A673 (cell line): ENCODE measurements around the gene HOXA4. TPM values are rescaled to one million over a fixed set of nuclear protein-coding genes. Genes with fewer than 3 reads are reported as not detected.

Experiments
- BruUV-seq: library from RNA; stranded (reverse); fragments of 400-500 nt; replicated peaks from 2 replicates; lab custom pipeline; 2021; lab: Mats Ljungman, UMichigan
- CTCF ChIA-PET: fragments of 300-600 bp; sonication (Branson Sonifier 250); formaldehyde crosslinking; loops from one replicate; lab custom pipeline; 2022; ENCODE audit warnings: antibody characterized with exemption; lab: Charles Lee
- POLR2A ChIA-PET: fragments of 300-600 bp; sonication (Branson Sonifier 250); formaldehyde crosslinking; loops from one replicate; lab custom pipeline; 2022; ENCODE audit warnings: antibody characterized with exemption; ENCODE audit not compliant: low non-redundant PET; lab: Charles Lee
- DNase-seq: peaks from one replicate; pipeline ENCODE4 v3.0.0-alpha.2; 2015; ENCODE audit warnings: low spot score
- H3K27ac ChIP-seq: fragments of 200-600 bp; sonication (generic); 2 replicates; pipeline ENCODE4 v1.5.1; 2016; ENCODE audit warnings: mixed run types, low read depth, mild to moderate bottlenecking, mixed read lengths, antibody characterized with exemption, low read length; ENCODE audit not compliant: poor library complexity, severe bottlenecking
- H3K27me3 ChIP-seq: fragments of 200-600 bp; sonication (generic); replicated peaks from 2 replicates; pipeline ENCODE4 v1.6.1; 2017; ENCODE audit warnings: mixed run types, low read depth, mild to moderate bottlenecking, mixed read lengths, antibody characterized with exemption, low read length; ENCODE audit not compliant: insufficient read depth, poor library complexity
- H3K36me3 ChIP-seq: fragments of 200-600 bp; sonication (generic); 2 replicates; pipeline ENCODE4 v1.6.1; 2016; ENCODE audit warnings: mixed run types, mild to moderate bottlenecking, mixed read lengths, antibody characterized with exemption, low read length; ENCODE audit not compliant: insufficient read depth, poor library complexity, severe bottlenecking
- H3K4me1 ChIP-seq: fragments of 200-600 bp; sonication (generic); 2 replicates; pipeline ENCODE4 v1.6.1; 2017; ENCODE audit warnings: mixed run types, mild to moderate bottlenecking, mixed read lengths, antibody characterized with exemption, low read length; ENCODE audit not compliant: insufficient read depth, poor library complexity, severe bottlenecking
- H3K4me3 ChIP-seq: fragments of 200-600 bp; sonication (generic); 2 replicates; pipeline ENCODE4 v1.5.1; 2016; ENCODE audit warnings: low read depth, mixed run types, mild to moderate bottlenecking, mixed read lengths, low read length; ENCODE audit not compliant: poor library complexity, severe bottlenecking
- H3K9me3 ChIP-seq: fragments of 200-600 bp; sonication (generic); 2 replicates; pipeline ENCODE4 v1.6.1; 2016; ENCODE audit warnings: mixed run types, low read depth, mild to moderate bottlenecking, mixed read lengths, antibody characterized with exemption, low read length; ENCODE audit not compliant: poor library complexity, severe bottlenecking
- CTCF ChIP-seq: fragments of 300-800, 200-600 bp; sonication (generic); conservative IDR thresholded peaks from 2 replicates; pipeline ENCODE4 v1.5.1; 2017; ENCODE audit warnings: low read depth, mild to moderate bottlenecking, antibody characterized with exemption, low read length, moderate library complexity, mixed read lengths
- EZH2 ChIP-seq: fragments of 200-600 bp; sonication (generic); IDR thresholded peaks from 2 replicates; pipeline ENCODE4 v1.6.1; 2017; ENCODE audit warnings: borderline replicate concordance, low read depth, mild to moderate bottlenecking, mixed read lengths, antibody characterized with exemption, low read length; ENCODE audit not compliant: poor library complexity, severe bottlenecking
- intact Hi-C: fragments of 100-400 bp; cut with micrococcal nuclease; formaldehyde crosslinking; loops from one replicate; pipeline ENCODE4 v1.10.0; 2022; ENCODE audit not compliant: unreplicated experiment
- total RNA-seq: library from RNA; stranded (reverse); gene quantifications from 2 replicates; pipeline ENCODE4 v1.2.3, GENCODE V29; 2021

HOXA4 gene
- total RNA-seq, 1 experiment from 2014 or later: not detected

GRCh38 chr7:27113991-27114769, 16.4 kb downstream of the HOXA4 start:
- H3K27ac ChIP-seq: no peak overlapping the region
- no peaks in the 10 kb centered on the region for H3K9me3 ChIP-seq
- H3K27me3 ChIP-seq: peaks cover 97% of the 10 kb centered on the region
- no peak for DNase-seq
- H3K36me3 ChIP-seq: no peaks in the 10 kb centered on the region
- intact Hi-C loops: no loop called here
- CTCF ChIA-PET: interaction anchor here (0.6 kb wide), 1 partner anchor 47 kb away, joined by 10 read pairs; no protein-coding TSS in a partner anchor
- H3K4me1 ChIP-seq: no peaks in the 10 kb centered on the region
- BruUV-seq: no TSS peak
- POLR2A ChIA-PET: no interaction called here
- no peak overlapping the region for H3K4me3 ChIP-seq
- TF ChIP-seq CTCF: no peak
- no peak for TF ChIP-seq EZH2

- no TSS peak for BruUV-seq
- no peak overlapping the region for H3K27ac ChIP-seq
- peaks cover 97% of the 10 kb centered on the region for H3K27me3 ChIP-seq
- intact Hi-C loops: no loop called here
- no peak overlapping the region for H3K4me3 ChIP-seq
- no peaks in the 10 kb centered on the region for H3K9me3 ChIP-seq
- TF ChIP-seq CTCF (no peak), EZH2 (peak; percentile 97)
- ChIA-PET CTCF (interaction anchor here (0.6 kb wide), 1 partner anchor 48 kb away, joined by 10 read pairs; no protein-coding TSS in a partner anchor), POLR2A (no interaction called here)
- no peak for DNase-seq
- no peaks in the 10 kb centered on the region for H3K4me1 ChIP-seq
- H3K36me3 ChIP-seq: no peaks in the 10 kb centered on the region
Observed at GRCh38 chr7:27112955-27113949, 17.3 kb downstream of the HOXA4 start.

- no peak for TF ChIP-seq CTCF
- ChIA-PET POLR2A (no interaction called here), CTCF (no interaction called here)
- peaks cover 97% of the 10 kb centered on the region for H3K27me3 ChIP-seq
- no peaks in the 10 kb centered on the region for H3K4me1 ChIP-seq
- H3K27ac ChIP-seq: no peak overlapping the region
- H3K4me3 ChIP-seq: no peak overlapping the region
- intact Hi-C loops: no loop called here
- no peak for DNase-seq
- H3K36me3 ChIP-seq: no peaks in the 10 kb centered on the region
- no TSS peak for BruUV-seq
- no peaks in the 10 kb centered on the region for H3K9me3 ChIP-seq
Observed at GRCh38 chr7:27112361-27112760, 18.2 kb downstream of the HOXA4 start.
